ENCODE data around the gene OR2V1. TPM values are rescaled to one million over a fixed set of nuclear protein-coding genes. Genes with fewer than 3 reads are reported as not detected.

The OR2V1 gene
- total and polyA plus RNA-seq, 10 donors, result not detected

GRCh38 chr5:181124526-181124925 lies 6.4 kb downstream of the OR2V1 start:
- 69 to 90% (median 81%) methylated on average over 3 of the region's 3 CpGs for WGBS, 5 donors

GRCh38 chr5:181121675-181122561 lies 9.1 kb downstream of the OR2V1 start:
- TF ChIP-seq CTCF (IDR thresholded peaks at IDR 0.05 in 8 of 11, conservative IDR thresholded peaks at IDR 0.05 in 3 of 11) (peak in 6 of 11 experiments; percentile 19 to 43 (median 28)), POLR2A (IDR thresholded peaks at IDR 0.05) (no peak), POLR2AphosphoS5 (IDR thresholded peaks at IDR 0.05) (peak in 1 of 3 donors; percentile 14)
- intact Hi-C loops (cut with DNase I; ENCODE audit: low total_unique reads), result no loop called here
- no peaks in the 10 kb centered on the region for H3K36me3 ChIP-seq
- peak overlapping the region in 1 of 8 donors; percentile 52 for H3K27ac ChIP-seq
- H3K4me1 ChIP-seq, result peaks cover 0 to 12% (median 5%) of the 10 kb centered on the region in 6 donors
- H3K9me3 ChIP-seq, result no peaks in the 10 kb centered on the region
- WGBS, 5 donors, result 46 to 51% (median 51%) methylated on average over 28 of the region's 28 CpGs
- peaks cover 0 to 88% (median 18%) of the 10 kb centered on the region in 7 donors for H3K27me3 ChIP-seq (replicated peaks in 1 of 7)
- no peak overlapping the region for H3K4me3 ChIP-seq
- DNase-seq, result peak; percentile 53

More at GRCh38 chr5:181124526-181124925, 6.4 kb downstream of the OR2V1 start:
- Histone ChIP-seq H3K36me3 (no peaks in the 10 kb centered on the region), H3K4me1 (peaks cover 0 to 12% (median 5%) of the 10 kb centered on the region in 6 donors), H3K9me3 (no peaks in the 10 kb centered on the region), H3K27ac (no peak overlapping the region), H3K4me3 (no peak overlapping the region), H3K27me3 (replicated peaks in 1 of 7) (peaks cover 0 to 89% (median 14%) of the 10 kb centered on the region in 7 donors)
- no peak for DNase-seq
- intact Hi-C loops (cut with DNase I; ENCODE audit: low total_unique reads), result no loop called here
- TF ChIP-seq CTCF (IDR thresholded peaks at IDR 0.05 in 8 of 11, conservative IDR thresholded peaks at IDR 0.05 in 3 of 11), result no peak
- TF ChIP-seq POLR2AphosphoS5 (IDR thresholded peaks at IDR 0.05), result no peak
- no peak for TF ChIP-seq POLR2A (IDR thresholded peaks at IDR 0.05)

GRCh38 chr5:181120761-181121160 lies 10.2 kb downstream of the OR2V1 start:
- no peak for DNase-seq
- TF ChIP-seq POLR2AphosphoS5 (IDR thresholded peaks at IDR 0.05), result no peak
- TF ChIP-seq CTCF (IDR thresholded peaks at IDR 0.05 in 8 of 11, conservative IDR thresholded peaks at IDR 0.05 in 3 of 11), result no peak
- TF ChIP-seq POLR2A (IDR thresholded peaks at IDR 0.05), result no peak
- Histone ChIP-seq H3K36me3 (no peaks in the 10 kb centered on the region), H3K27ac (no peak overlapping the region), H3K27me3 (replicated peaks in 1 of 7) (peaks cover 0 to 93% (median 28%) of the 10 kb centered on the region in 7 donors), H3K4me3 (no peak overlapping the region), H3K9me3 (no peaks in the 10 kb centered on the region), H3K4me1 (peaks cover 0 to 12% (median 5%) of the 10 kb centered on the region in 6 donors)
- 77 to 94% (median 86%) methylated on average over 5 of the region's 5 CpGs for WGBS, 5 donors
- intact Hi-C loops (cut with DNase I; ENCODE audit: low total_unique reads), result no loop called here

GRCh38 chr5:181120306-181120705 lies 10.7 kb downstream of the OR2V1 start:
- no peak overlapping the region for H3K4me3 ChIP-seq
- peaks cover 0 to 94% (median 33%) of the 10 kb centered on the region in 7 donors for H3K27me3 ChIP-seq (replicated peaks in 1 of 7)
- no peak overlapping the region for H3K27ac ChIP-seq
- no peaks in the 10 kb centered on the region for H3K36me3 ChIP-seq
- TF ChIP-seq POLR2A (IDR thresholded peaks at IDR 0.05) (no peak), POLR2AphosphoS5 (IDR thresholded peaks at IDR 0.05) (no peak), CTCF (IDR thresholded peaks at IDR 0.05 in 8 of 11, conservative IDR thresholded peaks at IDR 0.05 in 3 of 11) (no peak)
- WGBS, 5 donors, result 85 to 92% (median 89%) methylated on average over 4 of the region's 4 CpGs
- no peak for DNase-seq
- intact Hi-C loops (cut with DNase I; ENCODE audit: low total_unique reads), result no loop called here
- H3K9me3 ChIP-seq, result no peaks in the 10 kb centered on the region
- H3K4me1 ChIP-seq, result peaks cover 0 to 12% (median 6%) of the 10 kb centered on the region in 6 donors
